Amygdala (tissue), 56 donors: ENCODE measurements around the gene ANXA11.
A peak's percentile ranks its signal among the peaks of the same experiment; 100 is the strongest.
"Not testable (repeated sequence)": the region's sequence is repeated elsewhere in the genome, so short reads cannot be mapped to it uniquely, and the experiment has no call there.

Experiments used
- DNase-seq, 56 donors: peaks; one replicate each; lab custom pipeline; 2025; lab: John Stamatoyannopoulos, UW

ANXA11 gene

GRCh38 chr10:80150172-80150571 is 55.2 kb downstream of the ANXA11 start:
- DNase-seq, result no peak

GRCh38 chr10:80149123-80149522 is 56.2 kb downstream of the ANXA11 start:
- no peak for DNase-seq

- DNase-seq, result no peak
These were observed 57.1 kb downstream of the ANXA11 start for GRCh38 chr10:80148166-80148805.

GRCh38 chr10:80146918-80147317 is 58.4 kb downstream of the ANXA11 start:
- no peak for DNase-seq

- DNase-seq, result peak in 4 of 56 donors; percentile 19 to 33 (median 28)
These were observed 59.7 kb downstream of the ANXA11 start for GRCh38 chr10:80145406-80146308.

GRCh38 chr10:80144696-80145131 is 60.6 kb downstream of the ANXA11 start:
- DNase-seq, result no peak

- DNase-seq, result peak in 1 of 56 donors; percentile 36
These were observed 61.2 kb downstream of the ANXA11 start for GRCh38 chr10:80144067-80144695.

GRCh38 chr10:80141696-80142460 is 63.5 kb downstream of the ANXA11 start:
- no peak for DNase-seq

- DNase-seq, result no peak
These were observed 65.1 kb downstream of the ANXA11 start for GRCh38 chr10:80140251-80140650.

GRCh38 chr10:80139265-80139664 is 66.1 kb downstream of the ANXA11 start:
- no peak for DNase-seq

- no peak for DNase-seq
These were observed 67.4 kb downstream of the ANXA11 start for GRCh38 chr10:80137920-80138319.

- DNase-seq, result no peak
These were observed 68.1 kb downstream of the ANXA11 start for GRCh38 chr10:80137031-80137862.

- DNase-seq, result no peak
These were observed 69.2 kb downstream of the ANXA11 start for GRCh38 chr10:80136134-80136571.

GRCh38 chr10:80133687-80134086 is 71.7 kb downstream of the ANXA11 start:
- not testable (repeated sequence) for DNase-seq

- DNase-seq, result no peak
These were observed 72.1 kb downstream of the ANXA11 start for GRCh38 chr10:80133206-80133605.

GRCh38 chr10:80132299-80133139 is 72.8 kb downstream of the ANXA11 start, which contains the start of gene PLAC9:
Gene PLAC9 (plus strand): TSS chr10:80132730. CDS start chr10:80132763, 33 bp downstream.
- DNase-seq, result no peak

GRCh38 chr10:80131499-80131901 is 73.8 kb downstream of the ANXA11 start:
- DNase-seq, result no peak

- no peak for DNase-seq
These were observed 78.5 kb downstream of the ANXA11 start for GRCh38 chr10:80126876-80127275.
